C4-2B (cell line): ENCODE measurements around the gene FCN1.

Source experiments
- H3K27ac ChIP-seq: fragments of 450-650 bp; 2 replicates; pipeline ENCODE4 v1.5.1; 2017
- CTCF ChIP-seq: fragments of 450-650 bp; conservative IDR thresholded peaks from 2 replicates; pipeline ENCODE4 v1.5.1; 2017; ENCODE audit warnings: mild to moderate bottlenecking
- ZFX ChIP-seq: fragments of 450-650 bp; IDR thresholded peaks from 2 replicates; pipeline ENCODE4 v1.6.1; 2017

The FCN1 gene

GRCh38 chr9:134869554-134870300 is 48.0 kb downstream of the FCN1 start:
- no peak overlapping the region for H3K27ac ChIP-seq
- no peak for TF ChIP-seq CTCF
- no peak for TF ChIP-seq ZFX

GRCh38 chr9:134868751-134869553 is 48.8 kb downstream of the FCN1 start:
- no peak for TF ChIP-seq ZFX
- TF ChIP-seq CTCF = no peak
- H3K27ac ChIP-seq = no peak overlapping the region

- no peak overlapping the region for H3K27ac ChIP-seq
- TF ChIP-seq ZFX = no peak
- TF ChIP-seq CTCF = no peak
Observed at GRCh38 chr9:134867917-134868750, 49.6 kb downstream of the FCN1 start.

GRCh38 chr9:134864821-134865190 is 52.9 kb downstream of the FCN1 start:
- peak overlapping the region; percentile 62 for H3K27ac ChIP-seq
- no peak for TF ChIP-seq ZFX

- peak overlapping the region; percentile 62 for H3K27ac ChIP-seq
- TF ChIP-seq CTCF (no peak), ZFX (no peak)
Observed at GRCh38 chr9:134863941-134864820, 53.5 kb downstream of the FCN1 start.

- H3K27ac ChIP-seq = peak overlapping the region; percentile 62
- TF ChIP-seq ZFX = no peak
- TF ChIP-seq CTCF = no peak
Observed at GRCh38 chr9:134863306-134863902, 54.3 kb downstream of the FCN1 start.
